GM12891 (cell line): ENCODE data around the gene RAB9B.

ENCODE experiments used
- POLR2A ChIP-seq: IDR thresholded peaks from 2 replicates; pipeline ENCODE4 v1.6.1; 2011; ENCODE audit warnings: low read depth, low read length, control low read depth
- POLR2AphosphoS5 ChIP-seq: IDR thresholded peaks from 2 replicates; pipeline ENCODE4 v1.6.1; 2011; ENCODE audit warnings: low read depth, low read length, control low read depth
- POU2F2 ChIP-seq: IDR thresholded peaks from 2 replicates; pipeline ENCODE4 v1.6.1; 2011; ENCODE audit warnings: low read depth, mild to moderate bottlenecking, control low read depth, low read length, moderate library complexity
- SPI1 ChIP-seq: IDR thresholded peaks from 2 replicates; pipeline ENCODE4 v1.6.1; 2011; ENCODE audit warnings: low read depth, low read length, control low read depth
- TAF1 ChIP-seq: IDR thresholded peaks from 2 replicates; pipeline ENCODE4 v1.6.1; 2011; ENCODE audit warnings: low read depth, low read length, control low read depth

DNA sequence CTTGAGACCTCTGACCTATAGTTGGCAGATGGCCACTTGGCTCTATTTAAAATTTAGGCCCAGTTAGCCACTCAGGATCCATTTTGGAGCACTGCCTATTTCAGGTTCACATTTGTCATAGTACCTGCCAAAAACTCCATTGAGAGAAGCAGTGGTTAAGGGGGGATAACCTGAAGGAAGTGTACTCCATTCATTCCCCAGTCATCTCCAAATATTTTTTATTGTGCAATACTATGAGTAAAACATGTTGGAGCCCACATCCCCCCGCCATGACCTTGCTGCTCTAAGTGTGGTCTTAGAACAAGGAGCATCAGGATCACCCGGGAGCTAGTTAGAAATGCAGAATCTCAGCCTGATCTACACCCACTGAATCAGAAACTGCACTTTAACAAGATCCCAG, 34.4 kb downstream of the RAB9B start:
- TF ChIP-seq POLR2AphosphoS5 (no peak), TAF1 (no peak), POLR2A (no peak), SPI1 (no peak), POU2F2 (no peak)
